HG03108 (cell line): ENCODE data around the gene FUOM.
"Not testable (repeated sequence)": the region's sequence is repeated elsewhere in the genome, so short reads cannot be mapped to it uniquely, and the experiment has no call there.

Experiments used
- ATAC-seq: cut with Tn5 transposase; IDR thresholded peaks from one replicate; pipeline ENCODE4 v1.9.1; 2021; ENCODE audit warnings: moderate library complexity; ENCODE audit not compliant: unreplicated experiment

Gene FUOM

DNA sequence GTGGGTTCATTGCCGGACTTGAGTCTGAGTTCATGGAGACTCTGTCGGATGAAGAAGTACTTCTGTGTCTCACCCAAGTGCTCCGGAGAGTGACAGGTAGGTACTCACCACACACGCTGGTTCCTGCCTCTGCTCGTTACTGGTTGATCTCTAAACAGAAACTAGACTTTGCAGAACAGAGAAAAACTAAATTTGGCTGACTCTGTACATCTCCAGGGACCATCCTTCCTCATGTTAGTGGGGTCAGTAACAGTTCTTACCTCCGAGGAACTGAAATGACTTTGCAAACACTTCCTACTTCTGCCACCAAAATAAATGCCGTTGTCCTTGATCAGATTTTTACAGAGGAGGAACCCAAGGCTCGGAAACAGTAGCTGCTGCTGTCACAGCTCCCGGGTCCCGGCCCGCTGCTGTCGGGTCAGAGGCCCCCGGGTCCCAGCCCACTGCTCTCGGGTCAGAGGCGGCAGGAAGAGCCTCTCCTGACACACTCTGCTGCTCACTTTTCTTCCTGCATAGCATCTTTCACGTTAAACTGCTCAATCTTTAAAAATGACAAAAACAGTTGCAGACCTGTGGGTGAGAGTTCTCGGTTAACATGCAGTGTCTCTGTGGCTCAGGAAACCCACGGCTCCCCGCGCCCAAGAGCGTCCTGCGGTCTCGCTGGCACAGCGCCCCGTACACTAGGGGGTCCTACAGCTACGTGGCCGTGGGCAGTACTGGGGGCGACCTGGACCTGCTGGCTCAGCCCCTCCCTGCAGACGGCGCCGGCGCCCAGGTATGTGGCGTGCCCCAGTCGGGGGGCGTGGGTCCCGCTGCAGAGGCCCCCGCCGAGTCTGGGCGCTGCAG, 31.4 kb upstream of the FUOM start:
- ATAC-seq: peak; percentile 76

DNA sequence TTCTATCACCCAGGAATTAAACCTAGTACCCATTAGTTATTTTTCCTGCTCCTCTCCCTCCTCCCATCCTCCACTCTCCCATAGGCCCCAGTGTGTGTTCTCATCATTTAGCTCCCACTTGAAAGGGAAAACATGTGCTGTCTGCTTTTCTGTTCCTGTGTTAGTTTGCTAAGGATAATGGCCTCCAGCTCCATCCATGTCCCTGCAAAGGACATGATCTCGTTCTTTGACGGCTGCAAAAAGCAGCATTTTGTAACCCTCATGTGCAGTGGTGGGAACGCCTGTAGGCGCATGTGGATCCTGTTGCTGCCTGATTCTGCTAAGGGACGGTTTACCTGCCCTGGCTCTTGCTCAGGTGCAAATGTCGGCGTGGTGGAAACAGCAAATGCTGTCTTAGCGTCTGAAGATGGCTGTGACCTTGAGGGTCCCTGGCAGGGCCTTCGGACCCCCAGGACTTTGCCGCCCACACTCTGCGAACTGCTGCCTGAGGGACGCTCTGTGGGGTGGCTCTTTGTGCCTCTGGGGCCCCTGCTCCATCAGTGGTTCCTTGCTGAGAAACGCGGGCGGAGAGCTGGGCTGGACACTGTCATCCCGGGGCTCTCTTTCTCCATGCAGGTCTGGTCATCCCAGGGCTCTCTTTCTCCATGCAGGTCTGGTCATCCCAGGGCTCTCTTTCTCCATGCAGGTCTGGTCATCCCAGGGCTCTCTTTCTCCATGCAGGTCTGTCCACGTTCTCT, 30.6 kb upstream of the FUOM start:
- no peak for ATAC-seq

DNA sequence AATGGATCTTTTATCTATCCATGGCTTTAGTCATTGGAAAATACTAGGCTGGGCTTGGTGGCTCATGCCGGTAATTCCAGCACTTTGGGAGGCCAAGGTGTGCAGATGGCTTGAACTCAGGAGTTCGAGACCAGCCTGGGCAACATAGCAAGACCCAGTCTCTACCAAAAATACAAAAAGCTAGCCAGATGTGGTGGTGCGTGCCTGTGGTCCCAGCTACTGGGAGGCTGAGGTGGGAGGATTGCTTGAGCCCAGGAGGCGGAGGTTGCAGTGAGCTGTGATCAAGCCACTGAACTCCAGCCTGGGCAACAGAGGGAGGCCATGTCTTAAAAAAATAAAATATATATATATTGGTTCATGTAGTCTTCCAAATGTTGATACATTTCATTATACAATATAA, 29.1 kb upstream of the FUOM start:
- ATAC-seq: not testable (repeated sequence)

DNA sequence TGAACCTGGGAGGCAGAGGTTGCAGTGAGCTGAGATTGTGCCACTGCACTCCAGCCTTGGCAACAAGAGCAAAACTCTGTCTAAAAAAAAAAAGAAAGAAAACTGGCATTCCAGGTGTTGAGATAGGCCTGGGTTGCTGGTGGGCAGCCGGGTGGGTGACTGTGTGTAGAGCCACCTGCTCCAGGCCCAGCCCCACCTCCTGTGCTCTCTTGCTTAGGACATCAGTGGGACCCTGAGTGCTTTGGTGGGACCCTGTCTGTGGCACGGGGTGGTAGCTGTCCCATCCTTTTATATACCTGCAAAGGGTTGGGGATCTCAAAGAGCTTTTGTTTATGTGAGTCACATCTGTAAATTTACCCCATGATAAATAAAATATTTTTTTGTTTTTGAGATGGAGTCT, 27.4 kb upstream of the FUOM start:
- ATAC-seq: no peak

DNA sequence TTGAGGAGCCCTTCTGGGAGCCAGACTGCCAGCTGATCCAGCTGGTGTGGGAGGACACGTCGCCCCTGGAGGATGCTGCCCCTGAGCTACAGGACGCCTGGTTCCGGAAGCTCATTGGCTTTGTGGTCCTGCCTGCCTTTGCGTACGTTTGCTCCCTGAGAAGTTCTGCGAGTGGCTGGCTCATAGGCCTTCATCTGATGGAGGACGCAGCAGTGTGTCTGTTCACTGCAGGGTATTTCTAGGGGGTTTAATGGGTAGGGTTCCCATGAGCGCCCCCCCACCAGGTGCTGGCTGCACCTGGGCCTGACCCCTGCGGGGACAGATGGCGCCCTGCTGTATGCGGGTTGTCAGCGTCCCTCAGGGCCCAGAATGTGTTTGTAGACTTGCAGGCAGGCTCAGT, 26.3 kb upstream of the FUOM start:
- no peak for ATAC-seq

DNA sequence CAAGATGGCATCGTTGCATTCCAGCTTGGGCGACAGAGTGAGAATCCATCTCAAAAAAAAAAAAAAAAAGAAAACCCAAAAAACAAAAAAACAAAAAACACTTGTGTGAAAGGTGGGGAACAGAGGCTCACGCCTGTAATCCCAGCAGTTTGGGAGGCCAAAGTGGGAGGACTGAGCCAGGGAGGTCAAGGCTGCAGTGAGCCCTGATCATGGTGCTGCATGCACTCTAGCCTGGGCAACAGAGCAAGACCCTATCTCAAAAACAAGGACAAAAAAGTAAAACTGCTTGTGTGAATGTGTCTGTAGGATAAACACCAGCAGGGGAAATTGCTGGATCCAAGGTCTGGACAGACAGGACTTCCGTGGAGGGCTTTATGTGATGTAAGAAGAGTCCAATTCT, 25.7 kb upstream of the FUOM start:
- ATAC-seq: no peak

DNA sequence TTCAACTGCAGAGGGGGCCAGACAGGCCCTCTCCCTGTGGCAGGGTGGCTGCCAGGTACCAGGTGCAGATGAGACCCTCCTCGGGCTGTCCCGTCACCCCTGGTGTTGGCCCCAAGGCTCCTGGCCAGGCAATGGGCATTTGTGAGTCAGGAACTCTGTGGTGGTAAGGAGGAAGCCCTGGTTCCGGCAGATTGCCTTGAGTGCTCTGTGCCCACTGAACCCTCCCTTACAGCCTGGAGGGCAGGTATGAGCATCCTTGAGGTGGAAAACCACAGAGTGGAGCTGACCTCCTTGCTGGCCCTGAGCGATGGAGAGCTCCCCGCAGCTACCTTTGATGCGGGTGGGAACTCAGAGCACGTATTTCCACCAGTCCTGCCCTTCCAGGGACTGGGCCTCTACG, 23.2 kb upstream of the FUOM start:
- ATAC-seq: no peak

DNA sequence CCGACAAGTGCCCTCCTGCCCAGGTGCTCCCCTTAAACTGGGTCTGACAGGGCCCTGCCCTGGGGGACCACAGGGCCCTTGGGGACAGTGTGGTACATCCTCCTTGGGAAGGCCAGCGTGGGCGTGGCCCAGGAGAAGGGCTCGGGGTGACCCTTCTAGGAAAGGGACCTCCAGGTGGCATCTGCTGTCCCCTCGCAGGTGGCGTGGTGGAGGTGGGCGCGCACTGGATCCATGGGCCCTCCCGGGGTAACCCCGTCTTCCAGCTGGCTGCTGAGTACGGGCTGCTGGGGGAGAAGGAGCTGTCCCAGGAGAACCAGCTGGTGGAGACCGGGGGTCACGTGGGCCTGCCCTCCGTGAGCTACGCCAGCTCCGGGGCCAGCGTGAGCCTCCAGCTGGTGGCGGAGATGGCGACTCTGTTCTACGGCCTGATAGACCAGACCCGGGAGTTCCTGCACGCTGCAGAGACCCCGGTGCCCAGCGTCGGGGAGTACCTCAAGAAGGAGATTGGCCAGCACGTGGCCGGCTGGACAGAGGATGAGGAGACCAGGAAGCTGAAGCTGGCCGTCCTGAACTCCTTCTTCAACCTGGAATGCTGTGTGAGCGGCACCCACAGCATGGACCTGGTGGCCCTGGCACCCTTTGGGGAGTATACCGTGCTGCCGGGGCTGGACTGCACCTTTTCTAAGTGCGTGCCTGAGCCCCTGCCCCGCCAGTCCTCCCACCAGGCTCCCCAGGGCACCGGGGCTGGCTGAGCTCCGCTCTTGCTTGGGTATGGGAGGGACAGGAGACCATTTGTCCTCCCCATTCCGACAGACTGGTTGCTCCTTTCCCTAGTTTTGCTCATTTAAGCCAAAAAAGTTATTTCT, 22.2 kb upstream of the FUOM start:
- ATAC-seq: no peak

DNA sequence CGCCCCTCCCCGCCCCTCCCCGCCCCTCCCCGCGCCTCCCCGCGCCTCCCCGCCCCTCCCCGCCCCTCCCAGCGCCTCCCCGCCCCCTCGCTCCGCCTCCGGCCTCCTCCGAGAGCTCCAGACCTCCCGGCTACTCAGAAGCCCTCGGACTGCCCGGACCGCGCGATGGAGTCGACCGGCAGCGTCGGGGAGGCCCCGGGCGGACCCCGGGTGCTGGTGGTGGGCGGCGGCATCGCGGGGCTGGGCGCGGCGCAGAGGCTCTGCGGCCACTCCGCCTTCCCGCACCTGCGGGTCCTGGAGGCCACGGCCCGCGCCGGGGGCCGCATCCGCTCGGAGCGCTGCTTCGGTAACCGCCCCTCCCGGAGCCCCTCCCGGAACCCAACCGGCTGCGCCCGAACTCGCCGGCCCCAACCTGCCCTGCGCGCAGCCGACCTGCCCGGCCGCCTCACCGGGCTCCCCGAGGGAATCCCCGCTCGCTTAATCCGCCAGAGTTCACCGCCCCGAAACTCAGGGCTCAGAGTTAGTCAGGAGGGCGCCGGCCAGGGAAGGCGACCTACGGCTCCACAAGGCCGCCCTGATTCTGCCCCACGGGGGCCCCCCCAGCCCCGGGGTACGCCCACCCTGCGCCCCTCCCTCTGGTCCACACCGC, 21.5 kb upstream of the FUOM start, which contains the start of gene PAOX:
TSS of gene PAOX (plus strand) at position 111 of the 649 bp plus-strand sequence. CDS start at position 166, 55 bp downstream.
- peak; percentile 46 for ATAC-seq

DNA sequence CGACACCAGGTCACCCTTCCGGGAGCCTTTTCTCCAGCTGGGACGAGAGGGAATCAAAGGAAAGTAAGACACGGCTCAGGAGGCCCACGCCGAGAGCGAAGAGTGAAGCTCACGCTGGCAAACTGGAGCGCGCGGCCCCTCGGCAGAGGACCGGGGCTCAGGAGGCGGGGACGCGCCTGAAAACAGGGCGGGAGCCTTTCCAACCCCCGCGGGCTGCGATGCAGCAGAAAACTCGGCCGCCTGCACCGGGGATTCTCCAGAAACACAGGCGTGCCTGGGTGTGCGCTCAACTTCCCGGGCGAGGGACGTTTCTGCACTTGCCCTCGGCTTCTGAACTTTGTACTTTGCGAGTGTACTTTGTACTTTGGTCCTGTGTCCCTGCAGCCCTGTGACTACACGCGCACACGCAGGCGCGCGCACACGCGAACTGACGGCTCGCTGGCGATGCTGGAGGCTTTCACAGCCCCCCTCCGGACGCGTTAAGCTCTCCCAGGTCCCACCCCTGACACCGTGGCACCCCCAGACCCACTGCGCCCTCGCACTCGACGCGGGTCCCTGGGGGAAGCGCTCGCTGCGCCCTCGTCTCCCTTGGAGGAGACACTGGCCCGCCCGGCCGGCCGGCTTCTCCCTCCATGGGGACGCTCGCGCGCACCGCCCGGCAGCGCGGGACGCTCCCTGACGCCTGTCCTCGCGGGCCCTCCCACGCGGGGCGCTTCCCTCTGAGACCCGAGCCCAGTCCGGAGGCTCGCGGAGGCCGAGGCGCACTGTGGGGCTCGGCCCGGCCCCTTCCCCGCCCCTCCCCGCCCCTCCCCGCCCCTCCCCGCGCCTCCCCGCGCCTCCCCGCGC, 20.7 kb upstream of the FUOM start:
- peak; percentile 33 for ATAC-seq

DNA sequence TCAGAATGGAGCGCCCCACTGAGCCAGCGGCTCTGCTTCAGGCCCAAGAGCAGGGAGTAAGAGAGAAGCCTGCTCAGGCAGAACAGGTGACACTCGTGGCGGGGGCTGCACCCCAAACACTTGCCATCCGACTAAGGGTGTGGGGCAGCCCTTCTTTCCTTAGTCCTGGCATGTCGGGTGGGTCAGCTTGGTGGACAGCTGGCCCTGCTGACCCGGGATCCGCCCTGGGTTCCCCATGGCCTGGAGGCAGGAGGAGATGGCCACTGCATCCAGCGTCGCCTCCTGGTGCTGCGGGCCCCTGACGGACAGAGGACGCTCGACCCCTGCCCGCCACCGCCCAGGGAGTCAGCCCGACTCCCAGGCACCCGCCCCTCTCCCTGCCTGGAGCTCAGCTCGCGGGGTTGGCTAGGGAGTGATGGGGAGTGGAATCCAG, 20.0 kb upstream of the FUOM start:
- ATAC-seq: no peak

DNA sequence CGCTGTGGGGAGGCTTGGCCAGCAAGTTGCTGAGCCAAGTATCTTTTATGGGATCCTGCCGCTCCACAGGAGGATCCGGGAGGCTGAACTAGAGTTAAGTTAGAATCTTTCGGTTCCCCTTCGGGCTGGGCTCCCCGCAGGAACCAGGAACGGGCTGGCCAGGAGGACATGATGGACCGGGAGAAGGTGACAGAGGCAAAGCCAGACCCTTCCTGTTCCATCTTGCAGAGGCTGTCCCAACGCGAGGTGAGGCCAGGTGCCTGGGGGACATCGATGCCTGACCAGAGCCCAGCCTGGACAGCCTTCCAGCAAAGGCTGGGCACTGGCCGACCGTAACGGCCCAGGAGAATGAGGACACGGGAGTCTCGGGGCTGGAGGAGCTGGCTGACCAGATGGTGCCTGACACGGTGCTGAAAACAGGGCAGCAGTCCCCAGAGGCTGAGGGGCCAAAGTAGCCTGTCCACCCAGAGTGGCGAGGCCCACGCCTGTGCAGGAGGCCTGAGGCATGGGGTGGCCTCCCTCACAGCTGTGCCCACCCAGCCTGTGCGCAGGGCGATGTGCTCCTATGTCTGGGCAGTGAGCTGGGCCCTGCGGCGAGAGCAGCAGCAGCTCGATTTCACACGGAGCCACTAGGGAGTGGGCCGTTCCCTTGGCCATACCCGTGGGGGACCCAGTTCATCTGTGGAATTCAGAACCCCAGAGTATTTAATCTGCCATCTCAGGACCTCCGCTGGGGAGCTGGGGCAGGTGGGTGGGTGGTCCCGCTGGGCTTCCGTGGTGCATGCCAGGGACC, 19.4 kb upstream of the FUOM start:
- no peak for ATAC-seq

DNA sequence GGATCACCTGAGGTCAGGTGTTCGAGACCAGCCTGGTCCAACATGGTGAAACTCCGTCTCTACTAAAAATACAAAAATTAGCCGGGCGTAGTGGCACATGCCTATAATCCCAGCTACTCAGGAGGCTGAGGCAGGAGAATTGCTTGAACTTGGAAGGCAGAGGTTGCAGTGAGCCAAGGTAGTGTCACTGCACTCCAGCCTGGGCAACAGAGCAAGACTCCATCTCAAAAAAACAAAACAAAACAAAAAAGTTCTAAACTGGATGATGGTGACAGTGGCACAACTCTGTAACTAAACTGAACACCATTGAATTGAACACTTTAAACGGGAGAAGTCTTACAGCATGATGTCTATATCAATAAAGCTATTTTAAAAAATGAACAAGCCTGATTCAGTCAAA, 18.4 kb upstream of the FUOM start:
- not testable (repeated sequence) for ATAC-seq

DNA sequence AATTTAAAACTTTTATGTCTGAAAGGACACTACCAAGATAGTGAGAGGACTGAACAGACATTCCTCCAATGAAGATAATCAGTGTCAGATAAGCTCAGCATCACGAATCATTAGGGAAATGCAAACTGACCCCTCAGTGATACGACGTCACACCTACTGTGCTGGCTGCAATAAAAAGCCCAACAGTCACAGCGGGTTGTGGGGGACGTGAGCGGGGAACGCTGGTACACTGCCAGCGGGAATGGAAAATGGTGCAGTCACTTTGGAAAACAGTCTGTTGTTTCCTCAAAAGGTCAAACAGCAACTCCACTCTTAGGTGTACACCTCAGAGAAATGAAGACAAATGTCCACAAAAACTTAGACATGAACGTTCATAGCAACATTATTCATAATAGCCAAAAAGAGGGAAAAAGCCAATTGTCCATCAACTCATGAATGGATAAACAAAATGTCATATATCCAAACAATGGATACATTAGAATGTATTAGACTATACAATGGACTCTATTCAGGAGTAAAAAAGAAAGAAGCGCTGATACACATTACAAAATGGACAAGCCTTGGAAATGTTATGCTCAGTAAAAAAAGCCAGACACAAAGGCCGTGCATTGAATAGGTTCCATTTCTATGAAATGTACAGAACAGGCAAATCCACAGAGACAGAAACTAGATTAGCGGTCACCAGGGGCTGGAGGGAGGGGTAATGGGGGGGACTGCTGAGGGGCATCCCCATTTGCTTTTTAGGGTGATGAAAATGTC, 17.7 kb upstream of the FUOM start:
- no peak for ATAC-seq

DNA sequence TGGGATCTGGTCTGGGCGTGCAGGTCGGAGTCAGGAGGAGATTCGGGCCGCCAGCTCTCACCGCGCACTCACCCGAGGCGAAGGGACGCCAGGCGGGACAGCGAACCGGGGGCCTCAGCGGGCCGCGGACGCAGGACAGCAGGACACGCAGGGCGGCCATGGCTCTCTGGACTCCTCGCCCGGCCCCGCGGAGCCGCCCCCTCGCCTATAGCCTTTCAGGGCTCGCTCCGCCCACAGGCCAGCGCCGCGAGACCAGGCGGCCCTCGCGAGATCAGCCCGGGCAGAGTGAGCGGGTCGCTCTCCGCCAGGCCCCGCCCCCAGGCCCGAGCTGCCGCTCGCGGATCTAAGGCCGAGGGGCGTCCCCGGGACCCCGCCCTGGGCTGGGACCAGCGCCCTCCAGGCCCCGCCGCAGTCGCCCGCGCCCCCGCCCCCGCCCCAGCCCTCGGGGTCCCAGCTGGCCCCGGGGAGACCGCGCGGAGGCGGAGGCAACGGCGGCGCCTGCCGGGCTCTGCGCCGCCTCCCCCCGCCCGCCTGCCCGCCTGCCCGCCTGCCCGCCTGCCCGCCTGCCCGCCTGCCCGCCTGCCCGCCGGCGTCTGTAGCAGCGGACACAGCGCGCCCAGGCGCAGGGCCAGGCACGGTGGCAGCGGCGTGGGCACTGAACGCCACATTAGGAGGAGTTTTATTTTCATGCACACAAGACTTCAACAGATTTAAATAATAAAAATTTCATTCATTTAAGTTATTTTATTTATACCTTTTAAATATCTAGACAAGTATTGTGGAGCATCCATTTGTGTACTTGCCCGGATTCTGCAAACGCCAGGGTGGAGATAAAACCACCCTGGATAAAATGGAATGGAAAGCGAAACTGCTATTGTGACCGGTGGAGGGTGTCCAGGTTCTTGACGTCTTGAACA, 15.6 kb upstream of the FUOM start, which contains the start of gene ECHS1:
TSS of gene ECHS1 (minus strand) at position 181 of the 917 bp plus-strand sequence. CDS start at position 160, 21 bp downstream.
- ATAC-seq: peak; percentile 96

DNA sequence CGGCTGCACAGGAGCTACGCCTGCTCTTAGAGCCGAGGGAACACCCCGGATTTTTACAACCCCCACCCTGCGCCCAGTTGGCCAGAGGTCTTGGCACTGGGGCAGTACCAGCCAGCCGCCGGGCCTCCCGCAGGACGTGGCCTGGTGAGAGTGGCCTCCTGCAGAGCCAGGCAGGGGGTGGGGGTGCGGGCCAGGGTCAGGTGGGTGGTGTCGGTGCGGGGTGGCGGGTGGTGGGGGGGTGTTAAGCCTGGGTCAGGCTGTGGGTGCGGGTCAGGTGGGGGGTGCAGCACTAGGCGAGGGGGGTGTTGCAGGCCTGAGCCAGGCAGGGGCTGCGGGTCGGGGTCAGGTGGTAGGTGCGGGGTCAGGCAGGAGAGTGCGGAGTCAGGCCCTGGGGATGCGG, 14.7 kb upstream of the FUOM start:
- no peak for ATAC-seq
